BLaER1 treated with 17β-estradiol and CSF1 and Interleukin-3, amounts not matched to agents 10 nM and 100 nM (cell line): ENCODE results near the gene NPEPPS.

Experiments used
- H3K27ac ChIP-seq, 11 experiments: shearing (Covaris generic); formaldehyde crosslinking; 2 replicates each; pipeline ENCODE4 v1.8.1; 2022
- H3K27me3 ChIP-seq, 11 experiments: shearing (Covaris generic); formaldehyde crosslinking; 2 replicates each; pipeline ENCODE4 v1.8.1; 2022
- H3K36me3 ChIP-seq, 11 experiments: shearing (Covaris generic); formaldehyde crosslinking; 2 replicates each; pipeline ENCODE4 v1.8.1; 2022
- H3K4me1 ChIP-seq, 10 experiments: shearing (Covaris generic); formaldehyde crosslinking; 2 replicates each; pipeline ENCODE4 v1.8.1; 2022
- H3K4me2 ChIP-seq, 11 experiments: shearing (Covaris generic); formaldehyde crosslinking; 2 replicates each; pipeline ENCODE4 v1.8.1; 2022
- H3K4me3 ChIP-seq, 10 experiments: shearing (Covaris generic); formaldehyde crosslinking; 2 replicates each; pipeline ENCODE4 v1.8.1; 2022
- H3K9ac ChIP-seq, 11 experiments: shearing (Covaris generic); formaldehyde crosslinking; 2 replicates each; pipeline ENCODE4 v1.8.1; 2022
- H3K9me3 ChIP-seq, 11 experiments: shearing (Covaris generic); formaldehyde crosslinking; replicated peaks in 1 of 11; 2 replicates each; pipeline ENCODE4 v1.8.1; 2022
- H4K20me1 ChIP-seq, 11 experiments: shearing (Covaris generic); formaldehyde crosslinking; 2 replicates each; pipeline ENCODE4 v1.8.1; 2022
- Cebpa-rat ChIP-seq, 11 experiments: shearing (Covaris generic); IDR thresholded peaks; 2 replicates each; pipeline ENCODE4 v1.8.1; 2022

Gene NPEPPS

GRCh38 chr17:47615766-47616424 lies 85.0 kb downstream of the NPEPPS start:
- peak overlapping the region in 2 of 11 experiments; percentile 5 to 30; a peak in 3 of 22 replicates for H3K9ac ChIP-seq
- TF ChIP-seq Cebpa-rat (IDR thresholded peaks at IDR 0.05), result no peak
- H3K27ac ChIP-seq, result peak overlapping the region in 2 of 11 experiments; percentile 32 to 38; a peak in 1 of 22 replicates
- H3K4me2 ChIP-seq, result 0 out of 22 replicates have a peak overlapping the region, but pooled peaks of 1 of the 11 experiments have one; percentile 10
- peaks cover 0 to 20% (median 0%) of the 10 kb centered on the region in 11 experiments; a peak in 6 of 22 replicates for H4K20me1 ChIP-seq
- no peaks in the 10 kb centered on the region for H3K27me3 ChIP-seq
- peaks cover 0 to 6% (median 0%) of the 10 kb centered on the region in 11 experiments; a peak in 4 of 22 replicates for H3K9me3 ChIP-seq
- H3K4me3 ChIP-seq, result no peak overlapping the region
- peaks cover 73 to 97% (median 81%) of the 10 kb centered on the region in 11 experiments for H3K36me3 ChIP-seq
- peaks cover 10 to 53% (median 27%) of the 10 kb centered on the region in 10 experiments for H3K4me1 ChIP-seq

- no peak overlapping the region; a peak in 1 of 22 replicates for H3K9ac ChIP-seq
- peaks cover 70 to 97% (median 86%) of the 10 kb centered on the region in 11 experiments for H3K36me3 ChIP-seq
- no peaks in the 10 kb centered on the region for H3K27me3 ChIP-seq
- H3K4me2 ChIP-seq, result peak overlapping the region in 2 of 11 experiments; percentile 51 to 62; a peak in 2 of 22 replicates
- H3K27ac ChIP-seq, result no peak overlapping the region
- peaks cover 0 to 6% (median 0%) of the 10 kb centered on the region in 11 experiments; a peak in 4 of 22 replicates for H3K9me3 ChIP-seq
- H3K4me3 ChIP-seq, result no peak overlapping the region
- H4K20me1 ChIP-seq, result peaks cover 0 to 14% (median 0%) of the 10 kb centered on the region in 11 experiments; a peak in 6 of 22 replicates
- no peak for TF ChIP-seq Cebpa-rat (IDR thresholded peaks at IDR 0.05)
- H3K4me1 ChIP-seq, result peaks cover 10 to 51% (median 27%) of the 10 kb centered on the region in 10 experiments
Observed at GRCh38 chr17:47618410-47618809, 87.5 kb downstream of the NPEPPS start.

- H3K4me3 ChIP-seq, result no peak overlapping the region
- no peak overlapping the region for H3K27ac ChIP-seq
- H3K4me2 ChIP-seq, result peak overlapping the region in 6 of 11 experiments; percentile 26 to 62 (median 58); a peak in 7 of 22 replicates
- peaks cover 10 to 46% (median 26%) of the 10 kb centered on the region in 10 experiments for H3K4me1 ChIP-seq
- TF ChIP-seq Cebpa-rat (IDR thresholded peaks at IDR 0.05), result no peak
- H3K36me3 ChIP-seq, result peaks cover 64 to 96% (median 86%) of the 10 kb centered on the region in 11 experiments
- peaks cover 0 to 6% (median 0%) of the 10 kb centered on the region in 11 experiments; a peak in 4 of 22 replicates for H3K9me3 ChIP-seq
- peaks cover 0 to 5% (median 0%) of the 10 kb centered on the region in 11 experiments; a peak in 4 of 22 replicates for H4K20me1 ChIP-seq
- H3K9ac ChIP-seq, result no peak overlapping the region
- H3K27me3 ChIP-seq, result no peaks in the 10 kb centered on the region
Observed at GRCh38 chr17:47620503-47621245, 89.8 kb downstream of the NPEPPS start.

GRCh38 chr17:47621293-47622179 lies 90.6 kb downstream of the NPEPPS start:
- H3K27ac ChIP-seq, result no peak overlapping the region
- peaks cover 0 to 6% (median 0%) of the 10 kb centered on the region in 11 experiments; a peak in 4 of 22 replicates for H3K9me3 ChIP-seq
- peaks cover 60 to 89% (median 84%) of the 10 kb centered on the region in 11 experiments for H3K36me3 ChIP-seq
- H3K27me3 ChIP-seq, result no peaks in the 10 kb centered on the region
- no peak overlapping the region for H3K9ac ChIP-seq
- no peaks in the 10 kb centered on the region; a peak in 1 of 22 replicates for H4K20me1 ChIP-seq
- H3K4me3 ChIP-seq, result no peak overlapping the region
- TF ChIP-seq Cebpa-rat (IDR thresholded peaks at IDR 0.05), result no peak
- no peak overlapping the region for H3K4me2 ChIP-seq
- peaks cover 10 to 38% (median 22%) of the 10 kb centered on the region in 10 experiments for H3K4me1 ChIP-seq

GRCh38 chr17:47622180-47622549 lies 91.3 kb downstream of the NPEPPS start:
- no peak overlapping the region for H3K4me2 ChIP-seq

GRCh38 chr17:47624727-47625068 lies 93.8 kb downstream of the NPEPPS start:
- H3K9me3 ChIP-seq, result no peaks in the 10 kb centered on the region

More at GRCh38 chr17:47622180-47622549, 91.3 kb downstream of the NPEPPS start:
- no peak overlapping the region for H3K4me3 ChIP-seq
- TF ChIP-seq Cebpa-rat (IDR thresholded peaks at IDR 0.05), result no peak
- H3K9me3 ChIP-seq, result peaks cover 0 to 6% (median 0%) of the 10 kb centered on the region in 11 experiments; a peak in 4 of 22 replicates
- H3K27me3 ChIP-seq, result no peaks in the 10 kb centered on the region
- no peak overlapping the region for H3K27ac ChIP-seq
- H4K20me1 ChIP-seq, result no peaks in the 10 kb centered on the region; a peak in 1 of 22 replicates
- no peak overlapping the region for H3K9ac ChIP-seq
- peaks cover 10 to 35% (median 21%) of the 10 kb centered on the region in 10 experiments for H3K4me1 ChIP-seq
- peaks cover 60 to 87% (median 81%) of the 10 kb centered on the region in 11 experiments for H3K36me3 ChIP-seq

GRCh38 chr17:47628014-47628566 lies 97.2 kb downstream of the NPEPPS start:
- H3K27me3 ChIP-seq, result no peaks in the 10 kb centered on the region
- peaks cover 18 to 52% (median 24%) of the 10 kb centered on the region in 11 experiments for H3K36me3 ChIP-seq
- no peaks in the 10 kb centered on the region for H3K9me3 ChIP-seq
- TF ChIP-seq Cebpa-rat (IDR thresholded peaks at IDR 0.05), result no peak
- H3K4me3 ChIP-seq, result no peak overlapping the region
- no peaks in the 10 kb centered on the region for H4K20me1 ChIP-seq
- H3K4me2 ChIP-seq, result no peak overlapping the region
- no peak overlapping the region for H3K27ac ChIP-seq
- no peak overlapping the region for H3K9ac ChIP-seq
- H3K4me1 ChIP-seq, result peaks cover 0 to 11% (median 0%) of the 10 kb centered on the region in 10 experiments; a peak in 4 of 20 replicates

More at GRCh38 chr17:47624727-47625068, 93.8 kb downstream of the NPEPPS start:
- H3K4me1 ChIP-seq, result peaks cover 2 to 17% (median 12%) of the 10 kb centered on the region in 10 experiments
- peaks cover 44 to 64% (median 58%) of the 10 kb centered on the region in 11 experiments for H3K36me3 ChIP-seq
- H3K4me2 ChIP-seq, result no peak overlapping the region
- no peaks in the 10 kb centered on the region; a peak in 1 of 22 replicates for H4K20me1 ChIP-seq
- no peak for TF ChIP-seq Cebpa-rat (IDR thresholded peaks at IDR 0.05)
- H3K9ac ChIP-seq, result no peak overlapping the region
- H3K4me3 ChIP-seq, result no peak overlapping the region
- no peaks in the 10 kb centered on the region for H3K27me3 ChIP-seq
- no peak overlapping the region for H3K27ac ChIP-seq

GRCh38 chr17:47629826-47630225 lies 98.9 kb downstream of the NPEPPS start:
- no peak overlapping the region for H3K4me3 ChIP-seq
- H3K9ac ChIP-seq, result no peak overlapping the region
- no peaks in the 10 kb centered on the region for H3K27me3 ChIP-seq
- no peak overlapping the region for H3K27ac ChIP-seq
- H3K4me2 ChIP-seq, result peak overlapping the region in 1 of 11 experiments; percentile 5; a peak in 2 of 22 replicates
- peaks cover 0 to 23% (median 0%) of the 10 kb centered on the region in 10 experiments; a peak in 4 of 20 replicates for H3K4me1 ChIP-seq
- peaks cover 4 to 51% (median 12%) of the 10 kb centered on the region in 11 experiments; a peak in 16 of 22 replicates for H3K36me3 ChIP-seq
- no peaks in the 10 kb centered on the region for H3K9me3 ChIP-seq
- TF ChIP-seq Cebpa-rat (IDR thresholded peaks at IDR 0.05), result no peak
- H4K20me1 ChIP-seq, result no peaks in the 10 kb centered on the region
